ENCODE data around the gene THSD7A. TPM values are rescaled to one million over a fixed set of nuclear protein-coding genes. Genes with fewer than 3 reads are reported as not detected.

The THSD7A gene
- polyA plus RNA-seq, 5 donors: 9.0 to 20.9 (median 18.8) TPM

GRCh38 chr7:11416641-11417458, 415.1 kb downstream of the THSD7A start:
- no peak for DNase-seq

DNA sequence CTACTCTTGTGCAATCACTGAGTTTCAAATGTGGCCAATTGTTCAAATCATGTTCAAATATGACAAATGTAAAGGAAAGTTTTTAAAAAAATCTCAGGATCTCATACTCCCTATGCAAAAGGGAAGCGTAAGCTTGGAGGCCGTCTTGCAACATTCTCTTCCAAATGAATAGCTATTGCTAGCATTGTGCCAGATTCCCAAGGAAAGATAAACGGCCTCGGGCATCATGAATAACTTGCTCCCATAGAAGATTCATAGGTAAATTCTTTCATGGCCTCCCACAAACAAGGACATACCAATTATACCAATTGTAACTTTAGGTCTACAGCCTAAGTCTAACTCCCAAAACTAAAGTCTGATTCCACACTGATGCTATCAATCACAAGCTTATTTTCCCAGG, 416.9 kb downstream of the THSD7A start:
- no peak for DNase-seq

- no peak for DNase-seq
Observed at GRCh38 chr7:11413901-11414300, 418.1 kb downstream of the THSD7A start.

DNA sequence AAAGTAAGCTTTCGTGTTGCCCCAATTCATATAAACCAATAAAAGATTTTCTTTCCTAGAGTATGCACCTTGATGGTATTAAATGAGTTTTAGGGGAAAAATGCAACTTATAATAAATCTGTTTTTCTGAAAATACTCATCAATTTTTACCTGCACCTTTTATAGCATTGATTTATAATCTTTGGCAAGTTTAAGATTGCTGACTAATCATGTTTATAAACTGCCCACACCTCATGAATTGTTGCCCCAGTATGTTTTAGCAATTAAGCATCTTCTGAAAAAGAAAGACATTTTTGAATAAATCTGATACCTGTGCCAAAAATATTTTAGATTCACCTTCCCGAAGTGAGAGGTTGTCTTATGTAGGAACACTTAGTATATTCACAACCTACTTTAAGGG, 420.0 kb downstream of the THSD7A start:
- DNase-seq: no peak

GRCh38 chr7:11410656-11411644, 421.0 kb downstream of the THSD7A start:
- DNase-seq: no peak

- DNase-seq: no peak
Observed at GRCh38 chr7:11404355-11404754, 427.6 kb downstream of the THSD7A start.

DNA sequence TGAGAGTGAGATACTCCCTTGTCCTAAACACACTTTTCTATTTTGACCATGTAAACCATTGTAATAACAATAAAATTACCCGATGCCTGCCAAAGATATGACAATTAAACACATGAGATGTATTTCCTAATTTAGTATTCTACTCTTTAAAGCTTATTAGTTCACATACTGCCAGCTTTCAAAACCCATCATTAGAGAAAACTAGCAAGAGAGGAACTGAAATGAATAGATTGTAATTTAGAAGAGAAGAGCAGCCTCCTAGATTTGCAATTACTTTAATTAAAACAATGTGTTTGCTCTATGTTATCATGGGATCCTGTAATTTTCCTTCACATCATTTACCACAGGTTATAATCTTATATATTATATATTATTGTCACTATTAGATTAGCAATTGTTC, 428.2 kb downstream of the THSD7A start:
- DNase-seq: no peak

DNA sequence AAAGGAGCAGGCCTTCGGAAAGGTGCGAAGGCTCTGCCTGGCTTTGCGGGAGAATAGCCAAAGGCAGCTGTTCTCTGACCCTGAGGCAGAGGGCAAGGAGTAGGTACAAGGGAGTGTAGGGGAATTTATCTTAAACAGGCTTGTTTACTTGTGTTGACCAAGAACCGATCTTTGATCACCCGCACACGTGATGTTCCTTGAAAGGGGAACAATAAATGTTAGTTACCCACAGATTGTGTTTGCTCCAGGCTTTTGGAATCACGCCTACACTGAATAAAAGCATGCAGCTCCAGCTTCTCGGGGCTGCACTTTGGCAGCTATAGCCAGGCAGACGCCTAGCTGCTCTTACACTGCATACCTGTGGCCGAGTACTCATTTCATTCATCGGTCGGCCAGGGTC, 437.6 kb downstream of the THSD7A start:
- DNase-seq: no peak

DNA sequence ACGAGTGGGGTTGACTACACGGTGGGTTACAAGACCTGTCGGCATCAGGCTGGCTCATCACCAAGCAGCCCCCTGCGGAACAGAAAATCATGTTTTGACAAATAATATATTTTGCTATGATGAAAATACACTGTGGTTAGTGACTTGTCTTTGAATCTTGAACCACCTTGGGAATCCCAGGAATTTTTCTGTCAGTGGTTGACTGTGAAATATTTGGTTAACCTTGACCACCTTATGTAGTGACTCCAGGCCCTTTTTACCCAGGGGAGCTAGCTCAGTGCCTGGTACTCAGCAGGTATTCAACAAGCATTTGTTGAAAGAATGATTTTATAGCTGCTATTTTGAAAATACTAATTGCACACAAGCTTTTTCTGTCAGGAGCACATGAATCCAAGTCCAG, 452.4 kb downstream of the THSD7A start:
- no peak for DNase-seq

- no peak for DNase-seq
Observed at GRCh38 chr7:11376529-11376928, 455.5 kb downstream of the THSD7A start.

- DNase-seq: no peak
Observed at GRCh38 chr7:11374629-11375028, 457.4 kb downstream of the THSD7A start.

- no peak for DNase-seq
Observed at GRCh38 chr7:11373546-11374142, 458.4 kb downstream of the THSD7A start.

DNA sequence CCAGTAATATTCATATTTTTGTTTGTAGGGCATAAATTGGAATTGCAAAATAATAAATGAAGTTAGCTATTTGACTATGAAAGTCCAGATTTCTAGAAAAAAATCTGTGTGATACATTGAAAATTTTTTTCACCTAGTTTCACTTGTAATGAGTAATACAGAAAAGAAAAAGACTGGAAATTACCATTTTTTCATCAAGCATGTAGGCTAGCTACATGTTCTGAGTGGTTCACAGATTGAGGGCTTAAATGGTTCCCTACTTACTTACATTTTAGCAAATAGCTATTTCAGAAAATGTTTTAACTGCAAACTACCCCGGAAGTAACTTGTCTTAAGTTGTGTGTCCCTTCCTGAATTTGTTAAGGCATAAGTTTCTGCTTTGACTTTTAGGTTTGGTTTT, 462.3 kb downstream of the THSD7A start:
- no peak for DNase-seq

GRCh38 chr7:11366118-11366517, 465.9 kb downstream of the THSD7A start:
- no peak for DNase-seq

DNA sequence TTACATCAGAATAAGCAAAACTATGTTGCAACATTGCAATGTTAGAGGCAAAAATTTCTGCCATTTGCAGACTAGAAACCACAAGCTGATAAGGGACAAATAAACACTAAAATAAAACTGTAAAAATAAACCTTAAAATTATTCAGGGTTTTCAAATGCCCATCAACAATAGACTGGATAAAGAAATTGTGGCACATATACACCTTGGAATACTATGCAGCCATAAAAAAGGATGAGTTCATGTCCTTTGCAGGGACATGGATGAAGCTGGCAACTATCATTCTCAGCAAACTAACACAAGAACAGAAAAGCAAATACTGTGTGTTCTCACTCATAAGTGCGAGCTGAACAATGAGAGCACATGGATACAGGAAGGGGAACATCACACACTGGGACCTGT, 473.4 kb downstream of the THSD7A start:
- no peak for DNase-seq

DNA sequence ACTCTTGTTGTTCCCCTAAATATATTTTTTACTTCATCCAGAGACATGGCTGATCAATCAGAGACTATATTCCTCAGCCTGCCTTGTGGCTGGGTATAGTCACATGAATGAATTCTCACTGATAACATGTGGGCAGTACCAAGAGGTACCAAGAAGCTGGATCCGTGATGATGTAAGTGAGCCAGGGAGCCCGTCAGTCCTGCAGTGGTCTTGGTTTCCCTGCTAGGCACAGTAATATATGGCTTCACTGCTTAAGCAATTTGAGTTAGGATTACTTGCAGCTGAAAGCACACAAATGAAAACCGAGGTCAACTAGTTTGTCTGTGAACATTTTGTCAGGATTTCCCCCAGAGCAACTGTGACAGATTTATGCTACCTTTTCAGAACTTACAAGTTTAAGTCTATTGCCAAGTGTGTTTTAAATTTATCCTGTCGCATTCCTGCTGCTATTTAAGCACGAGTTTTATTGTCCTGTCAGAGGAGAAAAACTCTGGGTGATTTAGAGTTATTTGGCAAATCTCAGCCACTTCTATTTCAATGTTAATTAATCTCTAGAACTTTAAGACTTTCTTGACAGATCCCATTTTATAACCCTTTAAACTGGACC, 476.5 kb downstream of the THSD7A start:
- DNase-seq: no peak

- DNase-seq: no peak
Observed at GRCh38 chr7:11346302-11346701, 485.7 kb downstream of the THSD7A start.

GRCh38 chr7:11345621-11346020, 486.4 kb downstream of the THSD7A start:
- no peak for DNase-seq

- DNase-seq: peak; percentile 29 to 52
Observed at GRCh38 chr7:11343818-11344413, 488.1 kb downstream of the THSD7A start.

GRCh38 chr7:11343136-11343535, 488.9 kb downstream of the THSD7A start:
- no peak for DNase-seq

DNA sequence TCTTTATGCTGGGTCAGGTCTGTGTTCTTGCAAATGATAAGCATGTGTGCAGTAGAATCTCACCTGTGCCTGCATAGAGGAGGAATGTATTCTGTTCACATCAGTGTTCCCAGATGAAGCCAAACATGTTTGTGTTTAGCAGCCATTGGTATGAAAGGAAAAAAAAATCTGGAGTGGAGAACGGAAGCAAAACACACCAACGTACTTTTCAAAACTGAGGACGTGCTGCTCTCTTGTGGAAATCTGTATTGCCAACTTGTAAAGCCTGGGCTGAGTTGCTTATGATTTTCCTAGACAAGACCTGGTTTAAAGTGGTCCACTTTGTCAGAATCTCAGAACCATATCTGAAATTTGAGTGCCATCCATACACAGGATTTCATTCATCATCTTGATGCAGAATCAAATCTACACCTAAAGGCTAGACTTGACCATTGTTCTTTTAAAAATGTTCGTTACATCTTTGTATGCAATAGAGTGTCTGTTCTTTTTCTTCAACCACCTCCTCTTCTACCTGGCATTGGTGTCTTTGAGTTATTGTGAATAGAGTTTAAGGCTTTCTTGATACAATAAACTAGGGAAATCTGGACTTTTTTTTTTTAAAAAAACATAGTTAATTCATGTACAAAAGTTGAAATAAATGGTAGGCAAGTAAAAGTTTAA, 490.6 kb downstream of the THSD7A start:
- peak; percentile 34 to 56 for DNase-seq

Measured in right lung (tissue), 5 donors.